HG02852 (cell line): Measurements from ENCODE around the gene ERN1.

Experiments used
- ATAC-seq: cut with Tn5 transposase; IDR thresholded peaks from one replicate; pipeline ENCODE4 v1.9.1; 2021; ENCODE audit warnings: mild to moderate bottlenecking, moderate library complexity; ENCODE audit not compliant: unreplicated experiment

ERN1 gene

DNA sequence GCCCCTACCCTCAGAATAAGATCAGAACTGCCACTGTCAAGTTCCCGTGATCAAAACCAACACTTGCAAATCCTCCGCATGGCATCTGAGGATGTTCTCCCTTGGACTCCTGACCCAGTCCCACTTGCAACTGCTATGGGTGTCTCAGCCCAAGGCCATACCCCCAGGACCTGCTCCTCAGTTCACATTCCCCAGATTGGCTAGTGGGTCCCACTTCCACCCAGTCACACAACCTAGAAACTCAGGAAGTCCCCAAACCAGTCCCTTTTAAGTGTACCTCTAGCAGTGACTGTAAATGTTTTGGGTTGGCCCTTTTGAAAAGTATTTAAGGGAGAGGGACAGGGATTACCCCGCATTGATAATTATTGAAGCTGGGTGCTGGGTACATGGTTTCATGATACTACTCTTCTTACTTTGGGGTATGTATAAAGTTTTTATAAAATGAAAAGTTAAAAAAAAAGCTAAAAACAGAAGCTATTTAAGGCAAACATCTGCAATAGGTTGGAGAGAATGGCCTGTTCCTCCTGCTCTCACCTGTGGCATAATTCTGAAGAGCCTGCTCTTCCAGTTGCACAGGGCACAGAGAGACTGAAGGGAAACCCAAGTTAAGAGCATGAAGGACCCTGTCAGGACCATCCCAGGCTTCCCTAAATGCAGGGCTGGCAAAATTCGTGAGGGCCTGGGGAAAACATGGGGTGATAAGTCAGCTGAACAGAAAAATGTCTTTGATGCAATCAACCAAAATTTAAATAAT, 42.5 kb downstream of the ERN1 start:
- ATAC-seq = no peak

- no peak for ATAC-seq
These were observed 44.3 kb downstream of the ERN1 start for GRCh38 chr17:64085650-64086005.

GRCh38 chr17:64084940-64085649, 44.8 kb downstream of the ERN1 start:
- no peak for ATAC-seq

DNA sequence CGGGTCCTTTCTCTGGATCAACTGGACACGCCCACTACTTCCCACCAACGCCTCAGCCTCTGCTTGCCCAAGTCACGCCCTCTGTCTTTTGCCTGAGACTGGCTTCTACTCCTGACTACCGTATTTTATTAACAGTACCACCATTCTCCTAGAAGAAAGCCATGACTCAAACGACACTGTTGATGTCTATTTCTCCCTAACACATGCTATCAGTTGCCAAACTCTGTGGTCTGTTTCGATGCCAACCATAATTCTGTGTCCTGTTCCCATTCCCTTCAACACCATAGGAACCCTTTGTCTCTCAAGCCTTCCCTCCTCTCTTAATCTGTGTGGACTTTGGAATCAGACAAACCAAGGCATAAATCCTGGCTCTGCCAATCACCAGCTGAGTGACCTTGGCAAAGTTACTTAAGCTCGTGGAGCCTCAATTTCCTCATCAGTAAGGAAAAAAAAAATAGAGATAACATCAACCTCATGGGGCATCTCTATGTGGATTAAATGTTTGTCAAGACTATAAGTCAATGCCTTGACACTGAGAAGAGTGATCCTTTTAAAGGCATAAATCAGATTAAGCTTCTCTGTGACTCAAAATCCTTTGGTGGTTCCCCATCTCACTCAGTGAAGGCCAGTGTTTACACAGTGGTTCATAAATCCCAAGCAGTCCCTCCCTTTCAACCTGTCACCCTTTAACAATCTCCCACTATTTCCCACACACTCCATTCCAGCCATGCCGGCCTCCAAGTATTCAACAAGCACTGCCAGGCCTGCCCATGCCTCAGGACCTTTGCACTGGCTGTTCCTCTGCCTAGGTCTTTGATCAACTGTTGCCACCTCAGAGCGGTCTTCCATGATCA, 45.6 kb downstream of the ERN1 start:
- ATAC-seq = no peak

- ATAC-seq = no peak
These were observed 46.3 kb downstream of the ERN1 start for GRCh38 chr17:64083563-64084085.

DNA sequence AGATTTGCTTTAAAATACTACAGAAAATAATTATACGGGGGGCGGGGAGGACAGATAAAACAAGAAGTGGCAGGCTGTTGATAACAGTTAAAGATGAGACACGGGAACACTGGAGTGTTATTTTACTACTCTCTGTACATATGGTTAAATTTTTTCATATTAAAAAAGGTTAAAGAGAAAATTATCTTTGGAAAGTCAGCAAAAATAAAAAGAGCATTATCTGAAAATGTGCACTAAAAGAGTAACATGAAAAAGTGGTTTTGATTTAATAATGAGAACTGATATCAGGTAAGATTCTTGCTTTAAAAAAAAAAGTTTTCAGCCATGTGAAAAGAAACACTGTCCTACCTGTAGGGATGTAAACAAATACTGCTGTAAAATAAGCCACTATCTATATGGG, 46.9 kb downstream of the ERN1 start:
- no peak for ATAC-seq

GRCh38 chr17:64081802-64082799, 47.8 kb downstream of the ERN1 start:
- no peak for ATAC-seq

- ATAC-seq = no peak
These were observed 49.7 kb downstream of the ERN1 start for GRCh38 chr17:64080174-64080618.

DNA sequence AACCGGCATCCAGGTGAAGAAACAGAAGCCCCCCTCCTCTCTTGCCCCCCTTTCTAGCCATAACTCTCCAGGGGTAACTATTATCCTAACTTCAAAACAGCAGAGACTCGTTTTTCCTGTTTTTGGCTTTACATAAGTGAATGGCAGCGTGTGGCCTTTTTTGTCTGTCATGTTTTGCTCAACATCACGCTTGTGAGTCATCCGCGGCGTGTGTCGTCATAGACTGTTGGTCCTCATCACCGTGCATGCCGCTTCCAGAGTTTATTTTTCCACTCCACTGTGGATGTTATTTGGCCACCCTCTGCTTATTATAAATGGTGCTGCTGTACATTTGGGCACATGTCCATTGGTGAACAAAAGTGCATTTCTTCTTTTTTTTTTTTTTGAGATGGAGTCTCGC, 52.6 kb downstream of the ERN1 start:
- no peak for ATAC-seq

DNA sequence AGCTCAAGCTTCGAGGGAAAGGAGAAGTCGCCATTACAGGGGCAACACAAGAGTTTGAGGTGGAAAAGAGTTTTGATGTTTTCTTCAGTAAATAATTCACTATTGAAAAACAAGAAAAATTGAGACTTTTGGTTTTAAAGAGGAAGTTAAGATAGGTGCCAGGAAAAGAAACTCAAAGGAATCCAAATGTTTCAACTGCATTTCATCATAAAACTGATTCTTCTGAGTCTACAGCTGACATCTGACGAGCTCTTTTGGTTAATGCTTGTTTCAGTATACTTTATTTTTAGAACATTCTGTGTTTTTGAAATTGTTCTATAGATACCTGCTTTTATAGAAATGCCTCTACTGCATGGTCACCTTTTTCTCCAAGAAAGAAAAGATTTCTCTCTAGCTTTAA, 54.0 kb downstream of the ERN1 start:
- ATAC-seq = no peak

DNA sequence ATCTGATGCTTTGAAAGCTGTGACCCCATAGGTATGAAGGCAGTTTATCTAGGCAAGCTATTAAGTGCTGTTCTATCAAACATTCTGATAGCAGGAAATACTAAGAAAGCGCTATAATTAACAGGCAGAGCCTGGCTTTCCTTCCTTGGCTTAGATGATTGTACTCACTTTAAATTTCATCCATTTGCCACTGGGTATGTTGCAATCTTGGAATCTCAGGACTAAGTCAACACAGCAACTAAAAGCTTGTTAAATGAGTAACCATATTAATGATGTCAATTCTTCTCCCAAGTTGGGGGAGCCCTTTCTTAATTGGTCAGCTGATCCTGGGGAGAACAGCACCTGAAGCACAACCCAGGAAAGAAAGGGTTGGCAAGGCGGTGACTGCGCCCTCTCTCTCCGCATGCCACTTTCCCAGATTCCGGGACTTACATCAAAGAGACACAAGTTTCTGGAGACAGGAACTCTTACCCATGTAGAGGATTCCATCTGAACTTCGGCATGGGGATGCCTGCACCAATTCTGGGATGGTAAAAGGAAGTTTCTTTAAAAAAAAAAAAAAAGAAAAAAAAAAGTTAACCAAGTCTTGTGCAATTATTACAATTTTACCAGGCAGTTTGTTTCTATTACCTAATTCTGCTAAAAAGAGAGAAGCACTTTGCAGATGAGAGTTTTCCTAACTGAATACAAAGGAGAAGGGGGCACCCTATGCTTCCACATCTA, 55.1 kb downstream of the ERN1 start:
- no peak for ATAC-seq

GRCh38 chr17:64073771-64074703, 55.9 kb downstream of the ERN1 start:
- ATAC-seq = peak; percentile 77

DNA sequence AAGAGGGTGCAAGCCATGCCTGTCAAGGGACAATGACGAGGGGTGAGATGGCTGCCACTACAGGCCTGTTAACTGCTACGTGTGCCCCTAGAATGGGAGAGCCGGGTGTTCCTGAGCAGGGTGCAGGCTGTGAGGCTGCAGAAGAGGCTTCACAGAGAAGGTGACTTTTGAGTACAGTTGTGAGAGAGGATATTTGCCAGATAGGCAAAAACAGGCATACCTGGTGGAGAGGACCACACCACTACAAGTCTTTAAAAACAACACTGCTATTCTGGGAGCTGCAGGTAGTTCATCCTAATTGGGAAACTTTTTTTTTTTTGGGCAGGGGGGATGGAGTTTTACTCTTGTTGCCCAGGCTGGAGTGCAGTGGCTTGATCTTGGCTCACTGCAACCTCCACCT, 58.8 kb downstream of the ERN1 start:
- no peak for ATAC-seq

- no peak for ATAC-seq
These were observed 59.7 kb downstream of the ERN1 start for GRCh38 chr17:64070213-64070612.

DNA sequence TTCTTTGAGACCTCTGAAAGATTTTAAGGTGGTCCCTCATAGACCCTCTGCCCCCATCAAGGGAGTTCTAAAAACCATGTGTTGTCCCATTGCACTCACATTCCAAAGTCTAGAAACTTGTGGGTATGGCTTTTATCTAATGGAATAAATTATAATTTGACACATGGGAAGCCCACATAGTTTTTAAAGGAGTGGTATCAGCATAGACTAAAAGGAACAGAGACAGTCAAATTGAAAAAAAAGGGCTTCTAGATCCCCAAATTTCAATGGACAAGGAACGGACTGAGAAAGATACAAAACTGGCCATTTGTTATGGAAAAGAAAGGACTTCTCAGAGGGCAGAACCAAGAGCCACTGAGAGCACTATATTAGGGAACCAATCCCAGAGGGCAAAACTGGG, 60.8 kb downstream of the ERN1 start:
- ATAC-seq = no peak

- ATAC-seq = no peak
These were observed 62.3 kb downstream of the ERN1 start for GRCh38 chr17:64067657-64068056.

DNA sequence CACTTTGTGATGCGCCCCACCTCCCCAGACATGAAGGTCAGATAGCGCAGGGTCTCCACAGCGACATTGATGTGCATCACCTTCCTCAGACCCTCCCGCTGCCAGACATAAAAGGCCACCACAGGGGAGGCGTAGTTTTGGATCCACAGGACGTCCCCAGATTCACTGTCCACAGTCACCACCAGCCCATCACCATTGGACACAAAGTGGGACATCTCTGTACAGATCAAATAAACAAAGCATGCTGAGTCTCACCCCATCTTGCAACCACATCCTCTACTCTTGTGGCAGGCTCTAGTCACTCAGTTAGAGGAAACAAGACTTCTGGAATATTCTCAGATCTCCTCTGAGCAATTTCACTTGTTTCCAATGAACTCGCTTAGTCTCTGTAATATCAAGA, 63.2 kb downstream of the ERN1 start:
- no peak for ATAC-seq

DNA sequence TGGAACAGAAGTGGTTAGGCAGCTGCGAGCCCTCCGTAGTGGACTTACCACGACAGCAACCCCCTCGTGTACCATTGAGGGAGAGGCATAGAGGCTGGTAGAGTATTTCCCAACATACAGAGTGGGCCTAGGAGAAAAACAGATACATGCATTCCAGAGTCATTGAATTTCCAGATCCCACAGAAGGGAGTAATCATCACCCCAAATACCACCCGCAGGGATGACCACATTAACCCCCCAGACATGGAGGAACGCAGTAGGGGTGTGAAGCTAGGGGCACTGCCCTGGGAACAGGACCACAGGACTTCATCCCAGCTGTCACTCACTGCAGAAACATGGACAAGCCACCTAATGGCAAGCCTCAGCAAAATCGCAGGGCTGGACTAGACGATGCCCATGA, 64.8 kb downstream of the ERN1 start:
- no peak for ATAC-seq
